ENCODE measurements around the gene CGNL1.

Gene CGNL1

DNA sequence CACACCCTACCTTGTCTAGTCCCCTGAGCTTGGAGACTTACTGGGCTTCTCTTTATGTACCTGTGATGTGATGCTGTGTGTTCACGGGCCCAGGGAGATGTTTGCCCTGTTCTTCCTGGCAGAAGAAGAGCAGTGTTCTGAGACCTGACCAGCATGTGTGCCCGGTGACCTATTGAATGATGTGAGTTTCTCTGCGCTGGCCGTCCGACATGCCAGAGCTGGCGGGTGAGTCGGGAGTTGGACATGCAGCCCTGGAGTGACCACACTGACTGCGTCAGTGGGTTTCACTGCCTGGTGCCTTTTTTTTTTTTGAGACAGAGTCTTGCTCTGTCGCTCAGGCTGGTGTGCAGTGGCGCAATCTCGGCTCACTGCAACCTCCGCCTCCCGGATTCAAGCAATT, 42.3 kb downstream of the CGNL1 start:
- FAIRE-seq, result no peak
- TF ChIP-seq, protein P1, sequence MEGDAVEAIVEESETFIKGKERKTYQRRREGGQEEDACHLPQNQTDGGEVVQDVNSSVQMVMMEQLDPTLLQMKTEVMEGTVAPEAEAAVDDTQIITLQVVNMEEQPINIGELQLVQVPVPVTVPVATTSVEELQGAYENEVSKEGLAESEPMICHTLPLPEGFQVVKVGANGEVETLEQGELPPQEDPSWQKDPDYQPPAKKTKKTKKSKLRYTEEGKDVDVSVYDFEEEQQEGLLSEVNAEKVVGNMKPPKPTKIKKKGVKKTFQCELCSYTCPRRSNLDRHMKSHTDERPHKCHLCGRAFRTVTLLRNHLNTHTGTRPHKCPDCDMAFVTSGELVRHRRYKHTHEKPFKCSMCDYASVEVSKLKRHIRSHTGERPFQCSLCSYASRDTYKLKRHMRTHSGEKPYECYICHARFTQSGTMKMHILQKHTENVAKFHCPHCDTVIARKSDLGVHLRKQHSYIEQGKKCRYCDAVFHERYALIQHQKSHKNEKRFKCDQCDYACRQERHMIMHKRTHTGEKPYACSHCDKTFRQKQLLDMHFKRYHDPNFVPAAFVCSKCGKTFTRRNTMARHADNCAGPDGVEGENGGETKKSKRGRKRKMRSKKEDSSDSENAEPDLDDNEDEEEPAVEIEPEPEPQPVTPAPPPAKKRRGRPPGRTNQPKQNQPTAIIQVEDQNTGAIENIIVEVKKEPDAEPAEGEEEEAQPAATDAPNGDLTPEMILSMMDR (IDR thresholded peaks at IDR 0.05; ENCODE audit: insufficient read depth, missing control alignments), result no peak

DNA sequence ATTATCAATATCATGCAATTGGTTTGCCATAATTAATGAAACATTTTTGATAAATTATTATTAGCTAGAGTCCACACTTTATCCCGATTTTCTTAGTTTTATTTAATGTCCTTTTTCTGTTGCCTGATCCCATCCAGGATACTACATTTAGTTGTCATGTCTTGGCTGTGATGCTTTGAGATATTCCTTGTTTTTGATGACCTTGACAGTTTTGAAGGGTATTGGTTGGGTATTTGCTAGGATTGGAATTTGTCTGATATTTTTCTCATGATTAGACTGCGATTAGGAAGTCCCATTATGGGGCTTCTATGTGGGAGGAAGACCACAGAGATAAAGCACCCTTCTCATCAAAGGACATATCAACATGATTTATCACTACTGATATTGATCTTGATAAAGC, 43.0 kb downstream of the CGNL1 start:
- no peak for FAIRE-seq
- no peak for DNase-seq (ENCODE audit: insufficient read length, low spot score)
- TF ChIP-seq, protein P1 (IDR thresholded peaks at IDR 0.05; ENCODE audit: insufficient read depth, missing control alignments), result no peak

More for the DNA sequence above, 42.3 kb downstream of the CGNL1 start:
- DNase-seq (ENCODE audit: insufficient read length, low spot score), result no peak

DNA sequence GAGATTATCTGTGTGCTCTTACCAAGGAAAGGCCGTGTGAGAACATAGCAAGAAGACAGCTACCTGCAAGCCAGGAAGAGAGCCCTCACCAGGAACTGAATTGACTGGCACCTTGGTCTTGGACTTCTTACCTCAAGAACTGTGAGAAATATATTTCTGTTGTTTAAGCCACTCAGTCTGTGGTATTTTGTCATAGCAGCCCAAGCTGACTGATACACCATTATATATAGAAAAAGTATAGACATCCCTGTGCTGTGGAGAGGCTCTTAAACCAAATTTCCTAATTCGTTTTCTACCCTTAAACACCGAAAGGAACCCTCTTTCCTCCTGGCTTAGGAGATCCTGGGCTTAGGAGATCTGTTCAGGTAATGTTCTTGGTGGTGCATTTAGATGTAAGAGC, 44.8 kb downstream of the CGNL1 start:
- FAIRE-seq (no peak), DNase-seq (ENCODE audit: insufficient read length, low spot score) (no peak)
- TF ChIP-seq, protein P1 (IDR thresholded peaks at IDR 0.05; ENCODE audit: insufficient read depth, missing control alignments), result no peak

DNA sequence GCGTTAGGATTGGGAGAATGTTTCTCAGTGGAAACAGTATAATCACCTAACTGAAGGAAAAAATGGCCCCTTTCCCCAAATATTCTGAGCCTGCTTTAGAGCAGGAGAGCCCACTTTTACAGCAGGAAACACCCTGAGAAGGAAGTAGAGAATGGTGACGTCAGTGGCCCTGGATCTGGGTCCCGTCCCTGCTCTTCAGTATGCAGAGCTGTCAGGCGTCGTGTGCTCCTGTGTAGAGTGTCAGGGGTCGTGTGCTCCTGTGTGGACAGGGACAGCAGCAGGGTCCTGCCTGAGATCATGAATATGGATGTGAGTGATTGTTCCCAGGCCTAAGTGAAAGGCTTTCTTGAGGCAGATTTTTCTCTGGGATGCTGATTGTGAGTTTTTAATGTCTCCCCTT, 45.2 kb downstream of the CGNL1 start:
- TF ChIP-seq, protein P1 (IDR thresholded peaks at IDR 0.05; ENCODE audit: insufficient read depth, missing control alignments), result no peak
- no peak for FAIRE-seq
- DNase-seq (ENCODE audit: insufficient read length, low spot score), result no peak

DNA sequence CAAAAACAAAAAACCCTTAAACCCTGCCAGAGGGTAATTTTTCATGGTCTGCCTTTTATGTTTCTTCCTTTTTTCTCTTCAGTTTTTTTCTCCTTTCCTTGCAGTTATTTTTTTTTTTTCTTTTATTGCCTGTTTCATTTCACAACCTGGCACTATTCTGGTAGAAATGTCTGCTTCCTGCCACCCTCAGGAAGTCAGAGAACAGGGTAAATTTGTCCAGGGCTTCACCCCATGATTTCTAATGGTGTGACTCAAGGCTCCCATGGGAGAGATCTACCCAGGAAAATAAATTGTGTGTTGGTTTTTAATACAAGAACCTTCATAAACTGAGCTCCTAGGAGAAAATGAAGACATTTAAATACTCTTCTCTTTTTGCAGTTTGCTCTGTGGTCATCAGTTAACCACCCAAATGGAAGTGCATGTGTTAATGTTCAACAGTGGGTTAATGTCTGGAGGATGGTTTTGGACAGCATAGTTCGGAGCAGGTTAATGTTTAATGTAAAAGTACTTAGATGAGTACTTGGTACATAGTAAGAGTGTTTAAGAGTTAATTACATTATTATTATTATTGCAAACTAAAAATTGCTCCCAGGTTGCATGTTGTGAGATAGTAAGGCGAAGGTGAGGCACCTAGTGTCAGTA, 45.9 kb downstream of the CGNL1 start:
- DNase-seq (ENCODE audit: insufficient read length, low spot score), result no peak
- TF ChIP-seq, protein P1 (IDR thresholded peaks at IDR 0.05; ENCODE audit: insufficient read depth, missing control alignments), result no peak
- FAIRE-seq, result no peak

DNA sequence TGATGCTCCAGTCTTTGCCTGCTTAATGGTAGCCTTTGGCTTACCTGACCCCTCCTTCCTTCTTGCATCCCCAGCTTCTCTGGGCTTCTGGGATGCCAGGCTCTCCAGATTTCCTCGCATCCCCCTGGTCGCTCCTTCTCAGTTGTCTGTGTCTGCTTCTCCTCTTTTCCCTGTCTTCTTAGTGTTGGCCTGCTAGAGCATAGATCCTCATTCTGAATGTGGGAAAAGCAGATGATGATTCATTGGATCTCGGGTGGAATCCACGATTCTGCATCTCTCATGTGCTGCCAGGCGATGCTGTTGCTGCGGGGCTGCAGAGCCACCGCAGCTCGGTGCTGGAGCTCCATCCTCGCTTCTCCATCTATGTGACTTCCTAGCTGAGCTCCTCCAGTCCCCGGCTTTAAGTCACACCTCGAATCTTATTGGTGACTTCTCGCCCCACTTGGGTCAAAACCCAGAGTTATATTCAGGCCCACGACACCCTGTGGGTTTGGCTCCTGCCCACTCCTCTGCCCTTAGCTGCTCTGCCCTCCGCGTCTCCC, 47.4 kb downstream of the CGNL1 start:
- DNase-seq (ENCODE audit: insufficient read length, low spot score) (no peak), FAIRE-seq (no peak)
- TF ChIP-seq, protein P1 (IDR thresholded peaks at IDR 0.05; ENCODE audit: insufficient read depth, missing control alignments), result no peak

DNA sequence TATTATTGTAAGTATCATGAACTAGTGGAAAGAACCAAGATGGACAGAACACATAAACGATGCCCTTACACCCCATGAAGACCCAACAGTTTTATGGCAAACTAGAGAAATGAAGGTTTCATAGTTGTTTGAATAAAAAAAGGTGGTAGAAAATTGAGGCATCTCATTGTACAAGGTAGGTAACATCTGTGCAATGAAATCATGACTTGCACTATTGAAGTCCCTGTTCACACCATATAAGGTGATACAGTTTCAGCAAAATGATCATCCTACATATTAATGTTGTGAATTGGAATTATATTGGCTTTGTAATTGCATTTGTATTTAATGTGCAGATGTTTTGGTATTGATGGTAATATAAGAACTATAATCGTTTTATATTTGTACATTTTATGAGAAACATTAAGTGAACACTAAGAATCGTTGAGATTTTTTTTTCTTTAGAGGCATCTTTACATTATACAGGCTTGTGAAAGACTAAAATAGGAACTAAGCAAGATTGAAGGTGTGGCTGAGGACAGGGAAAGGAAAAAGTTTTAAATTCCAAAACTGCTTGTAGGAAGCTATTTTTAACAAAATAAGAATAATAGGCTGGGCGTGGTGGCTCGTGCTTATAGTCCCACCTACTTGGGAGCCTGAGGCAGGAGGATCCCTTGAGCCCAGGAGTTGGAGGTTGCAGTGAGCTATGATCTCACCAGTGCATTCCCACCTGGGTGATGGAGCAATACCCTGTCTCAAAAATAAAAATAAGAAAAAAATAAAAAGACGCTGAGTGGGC, 48.5 kb downstream of the CGNL1 start:
- FAIRE-seq, result no peak
- DNase-seq (ENCODE audit: insufficient read length, low spot score), result no peak
- TF ChIP-seq, protein P1 (IDR thresholded peaks at IDR 0.05; ENCODE audit: insufficient read depth, missing control alignments), result no peak
